ENCODE data around the gene MSI2.

GRCh38 chr17:57541472-57542394 lies 285.4 kb downstream of the MSI2 start:
- TF ChIP-seq EZH2 (IDR thresholded peaks at IDR 0.05; ENCODE audit: borderline replicate concordance, insufficient read depth, low read depth, low read length, poor library complexity, severe bottlenecking), result no peak
- no peak for TF ChIP-seq CTCF (IDR thresholded peaks at IDR 0.05)

All from B cell (primary cell).